PC-3 (cell line): ENCODE results near the gene CRHR2. TPM values are rescaled to one million over a fixed set of nuclear protein-coding genes. Genes with fewer than 3 reads are reported as not detected.
"Not testable (repeated sequence)": the region's sequence is repeated elsewhere in the genome, so short reads cannot be mapped to it uniquely, and the experiment has no call there.

Experiments used
- ATAC-seq: fragments of 200-7000 bp; cut with Tn5 transposase; 2 replicates; pipeline ENCODE4 v1.9.1; 2020; ENCODE audit warnings: mild to moderate bottlenecking, moderate library complexity
- BruUV-seq: library from RNA; stranded (reverse); fragments of 400-500 nt; replicated peaks from 2 replicates; lab custom pipeline; 2021; lab: Mats Ljungman, UMichigan
- CTCF ChIA-PET: fragments of 300-600 bp; sonication (Branson Sonifier 250); formaldehyde crosslinking; loops from one replicate; lab custom pipeline; 2022; ENCODE audit warnings: antibody characterized with exemption; lab: Charles Lee
- POLR2A ChIA-PET: fragments of 300-600 bp; sonication (Branson Sonifier 250); formaldehyde crosslinking; loops from one replicate; lab custom pipeline; 2022; ENCODE audit warnings: antibody characterized with exemption; ENCODE audit not compliant: unreplicated experiment; lab: Charles Lee
- DNase-seq: peaks from one replicate; pipeline ENCODE4 v3.0.0-alpha.2; 2015
- H2AFZ ChIP-seq: fragments of 300-600 bp; sonication (generic); 2 replicates; pipeline ENCODE4 v1.6.0; 2016; ENCODE audit warnings: antibody characterized with exemption, low read length
- H3F3A ChIP-seq: fragments of 300-600 bp; sonication (generic); one replicate; pipeline ENCODE4 v1.6.0; 2017; ENCODE audit warnings: antibody characterized with exemption, low read length, control low read depth, mild to moderate bottlenecking; ENCODE audit not compliant: unreplicated experiment
- H3K27ac ChIP-seq: fragments of 300-600 bp; sonication (generic); 2 replicates; pipeline ENCODE4 v1.5.1; 2016; ENCODE audit warnings: mild to moderate bottlenecking, low read length
- H3K27me3 ChIP-seq: fragments of 300-600 bp; sonication (generic); 2 replicates; pipeline ENCODE4 v1.6.1; 2016; ENCODE audit warnings: low read length, mixed read lengths
- H3K36me3 ChIP-seq: fragments of 300-600 bp; sonication (generic); 2 replicates; pipeline ENCODE4 v1.6.1; 2016; ENCODE audit warnings: low read depth, mixed run types, low read length, mixed read lengths
- H3K4me1 ChIP-seq: fragments of 300-600 bp; sonication (generic); 2 replicates; pipeline ENCODE4 v1.5.1; 2016; ENCODE audit warnings: low read length; ENCODE audit not compliant: insufficient read depth
- H3K4me2 ChIP-seq: fragments of 300-600 bp; sonication (generic); 2 replicates; pipeline ENCODE4 v1.6.0; 2016; ENCODE audit warnings: low read length
- H3K4me3 ChIP-seq: fragments of 300-600 bp; sonication (generic); 2 replicates; pipeline ENCODE4 v1.5.1; 2016; ENCODE audit warnings: mild to moderate bottlenecking, low read length, mixed read lengths
- H3K79me2 ChIP-seq: fragments of 300-600 bp; sonication (generic); 2 replicates; pipeline ENCODE4 v1.6.1; 2017; ENCODE audit warnings: low read length, mixed read lengths
- H3K9ac ChIP-seq: fragments of 300-600 bp; sonication (generic); 2 replicates; pipeline ENCODE4 v1.6.0; 2016; ENCODE audit warnings: mild to moderate bottlenecking, low read length
- H3K9me2 ChIP-seq: fragments of 300-600 bp; sonication (generic); replicated peaks from 2 replicates; pipeline ENCODE4 v1.6.1; 2016; ENCODE audit warnings: mixed run types, low read length, mixed read lengths
- H3K9me3 ChIP-seq: fragments of 300-600 bp; sonication (generic); 2 replicates; pipeline ENCODE4 v1.6.1; 2016; ENCODE audit warnings: low read length, mixed read lengths
- H4K20me1 ChIP-seq: fragments of 300-600 bp; sonication (generic); 2 replicates; pipeline ENCODE4 v1.6.1; 2016; ENCODE audit warnings: low read length, mixed read lengths
- CTCF ChIP-seq: fragments of 300-600 bp; sonication (generic); conservative IDR thresholded peaks from 2 replicates; pipeline ENCODE4 v1.5.1; 2017; ENCODE audit warnings: antibody characterized with exemption, low read depth, mild to moderate bottlenecking, low read length
- EZH2 ChIP-seq: fragments of 300-600 bp; sonication (generic); IDR thresholded peaks from one replicate; pipeline ENCODE4 v1.6.1; 2017; ENCODE audit warnings: antibody characterized with exemption, mild to moderate bottlenecking, low read length; ENCODE audit not compliant: unreplicated experiment
- EZH2phosphoT487 ChIP-seq: fragments of 300-600 bp; sonication (generic); IDR thresholded peaks from 2 replicates; pipeline ENCODE4 v1.6.1; 2018; ENCODE audit warnings: mild to moderate bottlenecking, antibody characterized with exemption, low read length, borderline replicate concordance
- intact Hi-C: fragments of 100-400 bp; cut with micrococcal nuclease; formaldehyde crosslinking; loops from 2 replicates; pipeline ENCODE4 v1.9.0; 2023
- total RNA-seq: library from RNA; depleted of rRNA; stranded (reverse); fragments of >200 nt; gene quantifications from 2 replicates; pipeline ENCODE4 v1.2.3, GENCODE V29; 2014

The CRHR2 gene
- total RNA-seq, 1 experiment from 2014 or later: not detected

- H3K79me2 ChIP-seq: no peaks in the 10 kb centered on the region
- no peaks in the 10 kb centered on the region for H3F3A ChIP-seq
- CTCF ChIA-PET: no interaction called here
- no TSS peak for BruUV-seq
- no peak overlapping the region for H3K27ac ChIP-seq
- H3K4me1 ChIP-seq: no peaks in the 10 kb centered on the region
- DNase-seq: no peak
- H3K9me3 ChIP-seq: no peaks in the 10 kb centered on the region
- POLR2A ChIA-PET: no interaction called here
- TF ChIP-seq CTCF (no peak), EZH2 (no peak), EZH2phosphoT487 (no peak)
- H3K9ac ChIP-seq: no peak overlapping the region
- no peaks in the 10 kb centered on the region for H3K9me2 ChIP-seq
- no peak overlapping the region for H3K4me2 ChIP-seq
- intact Hi-C loops: no loop called here
- H3K4me3 ChIP-seq: no peak overlapping the region
- peaks cover 35% of the 10 kb centered on the region for H3K27me3 ChIP-seq
- no peak for ATAC-seq
- no peaks in the 10 kb centered on the region for H3K36me3 ChIP-seq
- no peak overlapping the region for H2AFZ ChIP-seq
- no peaks in the 10 kb centered on the region for H4K20me1 ChIP-seq
Measured at GRCh38 chr7:30722187-30722586, 39.9 kb upstream of the CRHR2 start.

- intact Hi-C loops: no loop called here
- POLR2A ChIA-PET: no interaction called here
- TF ChIP-seq EZH2phosphoT487 (no peak), CTCF (no peak), EZH2 (no peak)
- ATAC-seq (no peak), DNase-seq (no peak)
- H3K4me3 ChIP-seq: no peak overlapping the region
- no peaks in the 10 kb centered on the region for H3K79me2 ChIP-seq
- H3K36me3 ChIP-seq: no peaks in the 10 kb centered on the region
- H3K27me3 ChIP-seq: peaks cover 35% of the 10 kb centered on the region
- H3K9me2 ChIP-seq: no peaks in the 10 kb centered on the region
- no peak overlapping the region for H3K27ac ChIP-seq
- no peaks in the 10 kb centered on the region for H4K20me1 ChIP-seq
- no peaks in the 10 kb centered on the region; the same call in 1 of the 2 replicates for H3K4me1 ChIP-seq
- CTCF ChIA-PET: no interaction called here
- no peak overlapping the region for H3K9ac ChIP-seq
- no peaks in the 10 kb centered on the region for H3K9me3 ChIP-seq
- no peak overlapping the region for H2AFZ ChIP-seq
- no peak overlapping the region for H3K4me2 ChIP-seq
- BruUV-seq: no TSS peak
- no peaks in the 10 kb centered on the region for H3F3A ChIP-seq
Measured at GRCh38 chr7:30721211-30721610, 39.0 kb upstream of the CRHR2 start.

- H4K20me1 ChIP-seq, CTCF ChIA-PET, H3K4me3 ChIP-seq, H3K79me2 ChIP-seq, H3K27ac ChIP-seq, DNase-seq, H3K36me3 ChIP-seq, POLR2A ChIA-PET, H3K4me2 ChIP-seq, H3F3A ChIP-seq, H3K9me3 ChIP-seq, H2AFZ ChIP-seq, BruUV-seq, H3K9me2 ChIP-seq, ATAC-seq, H3K9ac ChIP-seq, H3K4me1 ChIP-seq, intact Hi-C loops: not testable (repeated sequence)
- peaks cover 24% of the 10 kb centered on the region for H3K27me3 ChIP-seq
Measured at GRCh38 chr7:30719434-30719833, 37.2 kb upstream of the CRHR2 start.
